Measurements from ENCODE around the gene IGF1R.

GRCh38 chr15:98673133-98673532 lies 24.8 kb downstream of the IGF1R start:
- TF ChIP-seq, protein P1, sequence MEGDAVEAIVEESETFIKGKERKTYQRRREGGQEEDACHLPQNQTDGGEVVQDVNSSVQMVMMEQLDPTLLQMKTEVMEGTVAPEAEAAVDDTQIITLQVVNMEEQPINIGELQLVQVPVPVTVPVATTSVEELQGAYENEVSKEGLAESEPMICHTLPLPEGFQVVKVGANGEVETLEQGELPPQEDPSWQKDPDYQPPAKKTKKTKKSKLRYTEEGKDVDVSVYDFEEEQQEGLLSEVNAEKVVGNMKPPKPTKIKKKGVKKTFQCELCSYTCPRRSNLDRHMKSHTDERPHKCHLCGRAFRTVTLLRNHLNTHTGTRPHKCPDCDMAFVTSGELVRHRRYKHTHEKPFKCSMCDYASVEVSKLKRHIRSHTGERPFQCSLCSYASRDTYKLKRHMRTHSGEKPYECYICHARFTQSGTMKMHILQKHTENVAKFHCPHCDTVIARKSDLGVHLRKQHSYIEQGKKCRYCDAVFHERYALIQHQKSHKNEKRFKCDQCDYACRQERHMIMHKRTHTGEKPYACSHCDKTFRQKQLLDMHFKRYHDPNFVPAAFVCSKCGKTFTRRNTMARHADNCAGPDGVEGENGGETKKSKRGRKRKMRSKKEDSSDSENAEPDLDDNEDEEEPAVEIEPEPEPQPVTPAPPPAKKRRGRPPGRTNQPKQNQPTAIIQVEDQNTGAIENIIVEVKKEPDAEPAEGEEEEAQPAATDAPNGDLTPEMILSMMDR (conservative IDR thresholded peaks at IDR 0.05 in 1 of 2, IDR thresholded peaks at IDR 0.05 in 1 of 2; ENCODE audit: extremely low read depth in 1 of 2, insufficient read depth in 1 of 2, low read depth in 1 of 2, low read length in 2 of 2), result no peak
- no peak for TF ChIP-seq EZH2 (IDR thresholded peaks at IDR 0.05; ENCODE audit: borderline replicate concordance, low read length)

Data from mammary epithelial cell (primary cell).